CD4-positive, alpha-beta T cell treated with Interferon alpha-2 for 1 hour (primary cell): ENCODE data around the gene TRMT11.
A peak's percentile ranks its signal among the peaks of the same experiment; 100 is the strongest.
"Not testable (repeated sequence)": the region's sequence is repeated elsewhere in the genome, so short reads cannot be mapped to it uniquely, and the experiment has no call there.

ENCODE experiments used
- DNase-seq, 2 donors: peaks; one replicate each; pipeline ENCODE4 v3.0.0-alpha.2; 2020 to 2022

The TRMT11 gene

DNA sequence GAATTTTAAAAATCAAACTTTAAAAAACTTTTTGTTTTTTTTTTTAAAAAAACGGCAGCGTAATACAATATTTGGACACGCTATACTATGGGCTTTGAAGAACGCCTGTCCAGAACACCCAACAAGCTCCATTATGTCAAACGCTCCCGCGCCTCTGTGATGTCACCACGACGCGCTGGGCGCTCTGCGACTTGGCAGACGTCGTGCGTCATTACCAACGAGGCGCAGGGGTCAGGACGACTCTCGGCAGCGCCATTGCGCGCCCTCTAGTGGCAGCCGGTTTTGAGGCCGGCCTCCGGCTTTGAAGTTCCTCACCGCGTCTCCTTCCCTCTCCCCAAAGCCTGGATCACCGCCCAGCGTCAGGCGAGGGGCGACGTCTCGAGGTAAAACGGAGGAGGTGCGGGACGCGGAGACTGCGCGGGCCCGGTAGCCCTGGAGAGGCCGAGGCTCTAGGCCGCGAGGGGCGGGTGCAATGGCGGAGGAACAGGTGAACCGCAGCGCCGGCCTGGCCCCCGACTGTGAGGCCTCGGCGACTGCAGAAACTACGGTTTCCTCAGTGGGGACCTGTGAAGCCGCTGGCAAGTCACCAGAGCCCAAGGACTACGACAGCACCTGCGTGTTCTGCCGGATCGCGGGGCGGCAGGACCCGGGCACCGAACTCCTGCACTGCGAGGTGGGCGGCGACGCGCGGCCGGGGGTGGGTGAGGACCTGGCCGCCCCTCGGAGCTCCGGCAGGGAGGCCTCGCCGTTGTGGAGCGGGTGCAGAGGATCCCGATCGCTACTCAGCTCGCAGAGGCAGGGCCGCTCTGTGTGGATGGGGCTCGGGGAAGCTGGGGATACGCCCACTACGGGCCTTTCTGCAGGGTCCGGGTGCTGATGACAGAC, 29.6 kb upstream of the TRMT11 start, which contains the start of gene HINT3:
Gene HINT3, plus strand, starts transcription at position 265 of the 885 bp plus-strand sequence. Its CDS starts 208 bp downstream, at position 473.
- DNase-seq, result peak; percentile 96 to 97

DNA sequence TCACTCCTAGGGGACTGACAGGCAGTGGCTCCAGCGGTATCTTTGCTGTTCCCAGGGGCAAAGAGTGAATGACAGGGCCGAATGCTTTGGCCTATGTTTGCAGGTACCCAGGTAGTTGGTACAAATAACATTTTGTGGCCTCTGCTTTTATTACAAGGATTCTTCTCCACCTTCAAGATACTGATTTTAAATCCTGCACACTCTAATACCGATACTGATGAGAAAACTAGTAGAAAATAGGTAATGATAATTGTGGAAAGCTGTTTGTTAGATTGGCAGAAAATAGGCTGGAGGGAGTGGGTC, 29.0 kb upstream of the TRMT11 start:
- DNase-seq, result no peak

GRCh38 chr6:125957845-125958244, 28.5 kb upstream of the TRMT11 start:
- DNase-seq, result peak; percentile 4 to 19

GRCh38 chr6:125959041-125959440, 27.3 kb upstream of the TRMT11 start:
- DNase-seq, result no peak

DNA sequence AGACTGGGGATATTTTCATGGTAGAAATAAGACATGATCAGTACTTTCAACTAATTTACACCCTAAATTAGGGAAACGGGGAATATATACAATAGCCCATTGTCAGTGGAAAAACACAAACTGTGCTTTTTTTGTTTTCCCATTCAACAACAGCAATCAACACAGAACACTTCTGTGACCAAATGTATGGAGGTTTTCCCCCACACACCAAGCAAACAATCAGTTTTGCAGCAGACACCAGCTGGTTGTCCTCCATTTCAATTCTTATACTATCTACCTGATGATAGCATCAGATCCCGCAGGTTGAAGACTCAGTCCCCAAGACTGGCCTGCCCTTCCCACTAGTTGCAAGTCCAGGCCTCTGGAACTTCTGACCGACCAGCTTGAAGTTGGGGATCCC, 25.2 kb upstream of the TRMT11 start:
- no peak for DNase-seq

GRCh38 chr6:125962900-125963497, 23.3 kb upstream of the TRMT11 start:
- no peak for DNase-seq

DNA sequence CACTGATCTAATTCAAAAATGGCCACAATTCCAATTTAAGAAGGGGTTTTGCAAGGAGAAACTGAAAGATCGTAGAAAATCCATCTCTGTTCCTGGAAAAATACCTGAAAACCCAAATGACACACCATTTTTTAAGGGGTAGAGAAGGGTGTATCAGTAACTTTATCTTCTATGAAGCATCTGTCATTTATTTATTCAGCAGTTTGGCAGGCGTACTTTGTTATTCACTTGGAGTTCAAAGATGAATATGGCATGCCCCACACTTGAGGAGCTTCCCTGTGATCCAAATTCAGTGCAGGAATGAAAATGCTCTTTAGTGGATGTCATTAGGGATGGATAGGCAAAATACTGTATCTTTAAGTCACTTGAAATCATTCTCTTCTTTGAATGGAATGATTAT, 22.5 kb upstream of the TRMT11 start:
- DNase-seq, result no peak

GRCh38 chr6:125966569-125966968, 19.8 kb upstream of the TRMT11 start:
- no peak for DNase-seq

- DNase-seq, result no peak
Observed at GRCh38 chr6:125968493-125968892, 17.8 kb upstream of the TRMT11 start.

DNA sequence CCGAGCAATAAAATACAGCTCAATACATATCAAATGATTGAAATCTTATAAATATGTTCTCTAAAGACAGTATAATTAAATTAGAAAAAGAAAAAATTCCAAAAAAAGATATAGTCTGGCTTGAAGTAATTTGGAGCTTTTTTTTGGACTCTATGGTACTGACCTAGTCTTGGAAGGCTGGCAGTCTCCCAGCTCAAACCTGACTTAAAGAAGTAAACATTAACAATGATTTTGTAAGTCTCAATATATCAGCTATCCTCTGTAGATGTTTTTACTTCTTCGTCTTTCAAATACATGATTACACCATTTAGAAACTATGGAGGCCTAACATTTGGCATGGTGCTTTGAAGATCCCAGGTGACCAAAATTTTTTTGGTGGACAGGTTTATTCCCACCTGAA, 15.6 kb upstream of the TRMT11 start:
- DNase-seq, result no peak

GRCh38 chr6:125972478-125972877, 13.9 kb upstream of the TRMT11 start:
- not testable (repeated sequence) for DNase-seq

- peak in 1 of 2 donors; percentile 68 for DNase-seq
Observed at GRCh38 chr6:125974214-125974866, 12.0 kb upstream of the TRMT11 start.

GRCh38 chr6:125979101-125979500, 7.2 kb upstream of the TRMT11 start:
- DNase-seq, result no peak

DNA sequence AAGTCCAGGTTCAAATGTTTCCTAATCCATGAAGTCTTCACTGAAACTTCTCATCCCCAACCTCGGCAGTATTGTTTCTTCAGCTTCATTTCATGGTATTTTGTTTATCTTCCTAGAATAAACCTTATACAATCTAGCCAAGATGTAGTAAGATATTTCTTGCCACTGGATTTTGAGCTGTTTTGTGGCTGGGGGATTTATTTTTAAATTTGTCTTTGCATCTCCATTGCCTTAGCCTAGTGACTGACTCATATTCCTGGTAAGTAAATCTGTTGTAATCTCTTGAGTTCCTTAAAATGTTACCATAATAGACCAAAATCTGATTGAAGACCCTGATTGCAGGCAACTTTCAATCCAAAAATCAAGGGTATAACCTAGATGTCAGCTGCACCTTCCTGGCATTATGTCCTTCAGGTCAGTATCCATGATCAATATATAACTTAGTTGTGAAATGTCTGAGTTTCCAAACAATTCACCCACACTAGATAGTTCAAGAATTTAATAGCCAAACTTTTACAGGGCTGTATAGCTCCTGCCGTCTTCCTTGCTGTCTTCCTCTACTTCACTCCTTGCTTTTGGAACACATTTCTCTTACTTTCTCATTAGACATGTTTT, 4.7 kb upstream of the TRMT11 start:
- DNase-seq, result no peak

DNA sequence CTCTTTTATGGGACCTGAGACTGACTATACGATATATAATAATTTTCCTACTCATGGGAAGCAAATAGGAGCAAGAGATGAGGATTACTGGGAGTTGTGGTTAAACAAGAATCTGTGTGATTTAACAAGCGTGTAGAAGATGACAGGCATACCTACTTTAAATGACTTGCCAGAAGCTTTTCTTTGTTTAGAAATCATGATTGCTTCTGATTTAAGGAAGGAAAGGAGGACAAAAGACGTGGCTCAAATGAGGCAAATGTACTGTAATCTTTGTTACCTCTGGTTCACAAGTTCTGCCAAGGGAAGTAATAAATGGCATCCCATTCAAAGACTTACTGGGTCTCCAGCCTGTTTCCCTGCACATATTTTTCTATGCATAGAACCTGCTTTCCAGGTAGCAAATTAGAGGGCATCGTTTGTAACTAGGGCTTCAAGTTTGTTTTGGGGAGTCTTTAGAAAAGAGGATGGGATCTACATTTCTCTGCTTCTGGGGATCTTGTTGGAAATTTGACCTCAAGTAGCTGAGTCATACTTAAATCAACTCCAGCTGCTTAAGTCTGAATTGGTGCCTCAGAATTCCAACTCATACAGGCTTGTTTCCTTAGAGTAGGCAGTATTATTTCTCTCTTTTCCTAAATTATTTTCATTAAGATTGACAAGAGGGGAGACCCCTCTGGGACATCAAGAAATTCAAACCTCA, 2.9 kb upstream of the TRMT11 start:
- DNase-seq, result no peak

DNA sequence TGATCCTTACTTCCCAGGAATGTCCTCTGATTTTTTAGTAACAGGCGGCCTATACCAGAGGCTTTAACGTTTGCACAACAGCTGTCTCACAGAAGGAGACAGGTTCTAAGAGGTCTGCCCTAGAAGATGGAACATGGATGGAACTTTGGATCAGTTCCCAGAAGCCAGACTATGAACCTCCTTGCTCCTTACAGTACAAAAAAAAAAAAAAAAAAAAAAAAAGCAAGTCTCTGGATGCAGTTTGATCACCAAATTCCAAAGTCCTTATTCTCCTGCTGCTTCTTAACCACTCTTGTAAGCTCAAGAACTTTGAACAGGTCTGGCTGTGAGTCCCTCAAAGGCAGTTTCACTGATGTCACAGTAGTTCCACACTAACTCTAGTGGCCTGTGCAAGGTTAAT, 2.0 kb upstream of the TRMT11 start:
- DNase-seq, result no peak

- DNase-seq, result no peak
Observed at GRCh38 chr6:125985522-125985921, 818 bp upstream of the TRMT11 start.

DNA sequence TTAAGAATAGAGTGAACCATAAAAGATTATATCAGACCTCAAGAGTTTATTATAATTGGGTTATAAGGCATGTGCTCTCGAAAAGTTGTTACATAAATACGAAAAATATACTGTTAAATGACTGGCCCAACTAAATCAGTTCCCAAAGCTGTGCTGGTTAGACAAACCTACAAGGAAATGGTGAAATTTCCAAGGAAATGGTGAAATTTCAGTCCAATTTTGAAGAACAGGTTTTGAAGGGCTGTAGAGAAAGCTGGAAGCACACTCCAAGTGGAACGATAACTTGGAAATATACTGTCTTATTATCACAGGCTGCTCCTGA, 400 bp upstream of the TRMT11 start:
- no peak for DNase-seq

GRCh38 chr6:125987026-125987617, 782 bp downstream of the TRMT11 start:
- peak in 1 of 2 donors; percentile 33 for DNase-seq

- DNase-seq, result no peak
Observed at GRCh38 chr6:125988280-125988679, 1.9 kb downstream of the TRMT11 start.

GRCh38 chr6:125989631-125990030, 3.3 kb downstream of the TRMT11 start:
- no peak for DNase-seq

GRCh38 chr6:125991653-125992052, 5.3 kb downstream of the TRMT11 start:
- DNase-seq, result no peak
